T-cell (primary cell): ENCODE measurements around the gene PELI3. TPM values are rescaled to one million over a fixed set of nuclear protein-coding genes. Genes with fewer than 3 reads are reported as not detected.
"Not testable (repeated sequence)": the region's sequence is repeated elsewhere in the genome, so short reads cannot be mapped to it uniquely, and the experiment has no call there.

Source experiments
- ATAC-seq, 4 experiments: fragments of 200-7000 bp in 3 of 4; fragments of 150-1000 bp in 1 of 4; cut with Tn5 transposase; replicated peaks in 1 of 4; 1 replicate in 3 of 4; 2 replicates in 1 of 4; pipeline ENCODE4 v1.10.0; 2021; ENCODE audit warnings: moderate library complexity in 3 of 4, mild to moderate bottlenecking in 2 of 4, moderate number of reproducible peaks in 1 of 4
- CTCF ChIA-PET, 2 donors: fragments of 300-600 bp; sonication (Branson Sonifier 250); formaldehyde crosslinking; loops; one replicate each; lab custom pipeline; 2022; ENCODE audit warnings: antibody characterized with exemption in 2 of 2; lab: Charles Lee
- POLR2A ChIA-PET, 2 donors: fragments of 300-600 bp; sonication (Branson Sonifier 250); formaldehyde crosslinking; loops; one replicate each; lab custom pipeline; 2022; ENCODE audit warnings: antibody characterized with exemption in 2 of 2; lab: Charles Lee
- DNase-seq, 35 experiments: peaks; one replicate each; pipeline versions ENCODE4 v3.0.0 to v3.0.0-alpha.2; 2013 to 2023
- H3K27ac ChIP-seq: one replicate; pipeline ENCODE4 v1.5.1; 2013; ENCODE audit warnings: low read length
- H3K27me3 ChIP-seq, 2 experiments: replicated peaks in 1 of 2; 1 replicate in 1 of 2; 2 replicates in 1 of 2; pipeline versions ENCODE4 v1.6.1 to v1.7.0; 2013; ENCODE audit warnings: low read length in 1 of 2, mixed read lengths in 1 of 2; ENCODE audit not compliant: control insufficient read depth in 2 of 2, insufficient read depth in 2 of 2; ENCODE audit errors: extremely low read depth in 1 of 2
- H3K36me3 ChIP-seq, 2 donors: 1 replicate in 1 of 2; 2 replicates in 1 of 2; pipeline versions ENCODE4 v1.6.1 to v1.7.0; 2013; ENCODE audit warnings: low read length in 1 of 2; ENCODE audit not compliant: control insufficient read depth in 2 of 2, insufficient read depth in 1 of 2; ENCODE audit errors: extremely low read depth in 1 of 2
- H3K4me1 ChIP-seq, 2 experiments: 1 replicate in 1 of 2; 2 replicates in 1 of 2; pipeline versions ENCODE4 v1.6.1 to v1.7.0; 2013; ENCODE audit warnings: low read length in 2 of 2, mixed read lengths in 1 of 2; ENCODE audit not compliant: insufficient read depth in 2 of 2, control insufficient read depth in 1 of 2; ENCODE audit errors: extremely low read depth in 1 of 2
- H3K4me3 ChIP-seq, 2 donors: 1 replicate in 1 of 2; 2 replicates in 1 of 2; pipeline versions ENCODE4 v1.5.1 to v1.7.0; 2013; ENCODE audit warnings: mild to moderate bottlenecking in 2 of 2, low read length in 1 of 2, moderate library complexity in 1 of 2; ENCODE audit not compliant: control insufficient read depth in 1 of 2; ENCODE audit errors: extremely low read depth in 1 of 2
- H3K9me3 ChIP-seq: 2 replicates; pipeline ENCODE4 v1.7.0; 2013
- H3K27ac Mint-ChIP-seq, 2 donors: one replicate each; pipeline ENCODE4 v1.8.0; 2020 to 2021; ENCODE audit warnings: mild to moderate bottlenecking in 2 of 2, mixed read lengths in 2 of 2
- H3K27me3 Mint-ChIP-seq, 2 donors: one replicate each; pipeline ENCODE4 v1.8.0; 2021 to 2022; ENCODE audit warnings: mixed read lengths in 2 of 2
- H3K36me3 Mint-ChIP-seq: one replicate; pipeline ENCODE4 v1.8.0; 2021; ENCODE audit warnings: mixed read lengths
- H3K4me1 Mint-ChIP-seq, 3 donors: one replicate each; pipeline ENCODE4 v1.8.0; 2020 to 2022; ENCODE audit warnings: mixed read lengths in 3 of 3, mild to moderate bottlenecking in 1 of 3
- H3K4me3 Mint-ChIP-seq, 3 donors: one replicate each; pipeline ENCODE4 v1.8.0; 2020 to 2022; ENCODE audit warnings: mild to moderate bottlenecking in 3 of 3, mixed read lengths in 3 of 3, moderate library complexity in 3 of 3
- H3K9me3 Mint-ChIP-seq, 3 donors: one replicate each; pipeline ENCODE4 v1.8.0; 2020 to 2022; ENCODE audit warnings: mixed read lengths in 3 of 3
- WGBS: methylation state at CpG from one replicate; pipeline ENCODE4 v1.1.5; 2013; ENCODE audit warnings: missing lambda C conversion rate; ENCODE audit not compliant: insufficient coverage; 5-methylcytosine and 5-hydroxymethylcytosine counted together
- total RNA-seq, 35 experiments: library from RNA in 6 of 35; stranded (reverse) in 6 of 35; fragments of 120-200 nt in 1 of 35; gene quantifications; one replicate each; pipeline versions ENCODE4 v1.2.1 to v1.2.4 and lab custom pipeline; 2013 to 2026

Gene PELI3
- total RNA-seq, 5 donors from 2014 or later (not counting 1 experiment from before 2014, with no cell fraction given): 12.9 to 22.0 (median 13.8) TPM

GRCh38 chr11:66462911-66463310, 3.8 kb upstream of the PELI3 start:
- Mint-ChIP-seq H3K4me3 (no peak overlapping the region), H3K27me3 (no peaks in the 10 kb centered on the region), H3K9me3 (peaks cover 0 to 5% (median 0%) of the 10 kb centered on the region in 3 donors), H3K4me1 (peaks cover 14 to 24% (median 19%) of the 10 kb centered on the region in 3 donors), H3K27ac (no peak overlapping the region), H3K36me3 (no peaks in the 10 kb centered on the region)
- WGBS: 75% methylated on average over 2 of the region's 3 CpGs
- no peak for DNase-seq
- Histone ChIP-seq H3K27ac (no peak overlapping the region), H3K36me3 (no peaks in the 10 kb centered on the region), H3K4me1 (peaks cover 7 to 21% of the 10 kb centered on the region in 2 experiments), H3K4me3 (no peak overlapping the region), H3K9me3 (no peaks in the 10 kb centered on the region), H3K27me3 (peaks cover 0 to 2% of the 10 kb centered on the region in 2 experiments)
- ChIA-PET POLR2A (no interaction called here), CTCF (no interaction called here)
- ATAC-seq: no peak

- CTCF ChIA-PET, H3K27ac Mint-ChIP-seq, H3K4me3 Mint-ChIP-seq, H3K36me3 Mint-ChIP-seq, H3K27me3 Mint-ChIP-seq, H3K4me3 ChIP-seq, H3K36me3 ChIP-seq, DNase-seq, ATAC-seq, H3K9me3 ChIP-seq, H3K27me3 ChIP-seq, H3K9me3 Mint-ChIP-seq, H3K27ac ChIP-seq, POLR2A ChIA-PET: not testable (repeated sequence)
- H3K4me1 Mint-ChIP-seq: peaks cover 20 to 33% (median 25%) of the 10 kb centered on the region in 3 donors
- peaks cover 7 to 24% of the 10 kb centered on the region in 2 experiments for H3K4me1 ChIP-seq
- WGBS: no CpG with 5 or more reads among the region's 5 CpGs
Measured at GRCh38 chr11:66464116-66464515, 2.6 kb upstream of the PELI3 start.

GRCh38 chr11:66464916-66465315, 1.8 kb upstream of the PELI3 start:
- H3K9me3 Mint-ChIP-seq: peaks cover 0 to 5% (median 0%) of the 10 kb centered on the region in 3 donors
- no peaks in the 10 kb centered on the region for H3K27me3 ChIP-seq
- no peaks in the 10 kb centered on the region for H3K36me3 Mint-ChIP-seq
- no peak overlapping the region for H3K27ac ChIP-seq
- H3K27ac Mint-ChIP-seq: peak overlapping the region in 1 of 2 donors; percentile 55
- ChIA-PET CTCF (no interaction called here), POLR2A (interaction anchor here (0.5 to 0.6 kb wide), 2 partner anchors 34 to 205 kb away, joined by 3 to 4 read pairs; no protein-coding TSS in a partner anchor)
- DNase-seq (no peak), ATAC-seq (no peak)
- 100% methylated on average over 1 of the region's 1 CpG for WGBS
- no peaks in the 10 kb centered on the region for H3K9me3 ChIP-seq
- no peaks in the 10 kb centered on the region for H3K27me3 Mint-ChIP-seq
- H3K4me3 ChIP-seq: no peak overlapping the region
- peaks cover 7 to 24% of the 10 kb centered on the region in 2 experiments for H3K4me1 ChIP-seq
- H3K4me1 Mint-ChIP-seq: peaks cover 20 to 30% (median 25%) of the 10 kb centered on the region in 3 donors
- no peaks in the 10 kb centered on the region for H3K36me3 ChIP-seq
- peak overlapping the region in 2 of 3 donors; percentile 28 to 88 for H3K4me3 Mint-ChIP-seq

GRCh38 chr11:66465373-66466224, 1.1 kb upstream of the PELI3 start:
- Mint-ChIP-seq H3K9me3 (peaks cover 0 to 5% (median 0%) of the 10 kb centered on the region in 3 donors), H3K36me3 (peaks cover 5% of the 10 kb centered on the region), H3K4me1 (peaks cover 20 to 30% (median 25%) of the 10 kb centered on the region in 3 donors), H3K27ac (peak overlapping the region; percentile 80 to 91), H3K27me3 (no peaks in the 10 kb centered on the region), H3K4me3 (peak overlapping the region; percentile 82 to 88 (median 83))
- ChIA-PET POLR2A (interaction anchor here in 1 of 2 donors (1.1 kb wide), 1 partner anchor 15 kb away, joined by 7 read pairs; the partner anchor contains the start of gene DPP3), CTCF (interaction anchor here in 1 of 2 donors (1.4 to 1.7 kb wide), 3 partner anchors 13 to 27 kb away, joined by 6 to 13 read pairs (median 12); partner anchors contain the start of genes DPP3 and MRPL11)
- Histone ChIP-seq H3K9me3 (no peaks in the 10 kb centered on the region), H3K27ac (peak overlapping the region; percentile 94), H3K36me3 (no peaks in the 10 kb centered on the region), H3K4me1 (peaks cover 7 to 24% of the 10 kb centered on the region in 2 experiments), H3K27me3 (no peaks in the 10 kb centered on the region), H3K4me3 (peak overlapping the region; percentile 2 to 70)
- DNase-seq (no peak), ATAC-seq (no peak)
- 73% methylated on average over 10 of the region's 19 CpGs for WGBS

GRCh38 chr11:66467034-66467659, 442 bp downstream of the PELI3 start:
- no peaks in the 10 kb centered on the region for H3K27me3 Mint-ChIP-seq
- CTCF ChIA-PET: interaction anchor here in 1 of 2 donors (0.6 to 1.7 kb wide), 8 partner anchors 12 to 207 kb away, joined by 3 to 13 read pairs (median 6); partner anchors contain the start of genes DPP3 and MRPL11
- Histone ChIP-seq H3K27ac (peak overlapping the region; percentile 31), H3K4me1 (peaks cover 7 to 24% of the 10 kb centered on the region in 2 experiments), H3K27me3 (no peaks in the 10 kb centered on the region), H3K4me3 (peak overlapping the region; percentile 49 to 60), H3K36me3 (no peaks in the 10 kb centered on the region), H3K9me3 (no peaks in the 10 kb centered on the region)
- WGBS: 4% methylated on average over 57 of the region's 72 CpGs
- H3K36me3 Mint-ChIP-seq: peaks cover 5% of the 10 kb centered on the region
- peaks cover 0 to 5% (median 0%) of the 10 kb centered on the region in 3 donors for H3K9me3 Mint-ChIP-seq
- peak; percentile 46 to 64 (median 64) for ATAC-seq
- peak overlapping the region; percentile 83 to 89 (median 88) for H3K4me3 Mint-ChIP-seq
- peak overlapping the region; percentile 76 to 85 for H3K27ac Mint-ChIP-seq
- POLR2A ChIA-PET: interaction anchor here in 1 of 2 donors (0.5 to 1.0 kb wide), 3 partner anchors 16 to 554 kb away, joined by 3 to 16 read pairs (median 5); partner anchors contain the start of gene MRPL11
- DNase-seq: peak in 17 of 35 experiments; percentile 12 to 64 (median 38)
- H3K4me1 Mint-ChIP-seq: peaks cover 20 to 30% (median 25%) of the 10 kb centered on the region in 3 donors

- no peaks in the 10 kb centered on the region for H3K9me3 ChIP-seq
- DNase-seq (peak in 3 of 35 experiments; percentile 14 to 25 (median 21)), ATAC-seq (no peak)
- POLR2A ChIA-PET: no interaction called here
- peaks cover 0 to 3% (median 0%) of the 10 kb centered on the region in 3 donors for H3K9me3 Mint-ChIP-seq
- WGBS: 80% methylated on average over 2 of the region's 6 CpGs
- H3K27me3 ChIP-seq: no peaks in the 10 kb centered on the region
- no peaks in the 10 kb centered on the region for H3K27me3 Mint-ChIP-seq
- H3K36me3 ChIP-seq: peaks cover 0 to 3% of the 10 kb centered on the region in 2 donors
- H3K4me1 ChIP-seq: peaks cover 7 to 24% of the 10 kb centered on the region in 2 experiments
- H3K4me3 ChIP-seq: peak overlapping the region in 1 of 2 donors; percentile 60
- peaks cover 20 to 30% (median 25%) of the 10 kb centered on the region in 3 donors for H3K4me1 Mint-ChIP-seq
- H3K4me3 Mint-ChIP-seq: peak overlapping the region; percentile 83 to 89 (median 88)
- CTCF ChIA-PET: interaction anchor here in 1 of 2 donors (0.6 kb wide), 1 partner anchor 37 kb away, joined by 9 read pairs; no protein-coding TSS in a partner anchor
- H3K27ac ChIP-seq: peak overlapping the region; percentile 31
- H3K36me3 Mint-ChIP-seq: peaks cover 5% of the 10 kb centered on the region
- peak overlapping the region; percentile 76 to 85 for H3K27ac Mint-ChIP-seq
Measured at GRCh38 chr11:66467756-66468155, 1.1 kb downstream of the PELI3 start.
